ENCODE results near the gene LRRIQ1. TPM values are rescaled to one million over a fixed set of nuclear protein-coding genes. Genes with fewer than 3 reads are reported as not detected.
"Not testable (repeated sequence)": the region's sequence is repeated elsewhere in the genome, so short reads cannot be mapped to it uniquely, and the experiment has no call there.

Gene LRRIQ1, protein sequence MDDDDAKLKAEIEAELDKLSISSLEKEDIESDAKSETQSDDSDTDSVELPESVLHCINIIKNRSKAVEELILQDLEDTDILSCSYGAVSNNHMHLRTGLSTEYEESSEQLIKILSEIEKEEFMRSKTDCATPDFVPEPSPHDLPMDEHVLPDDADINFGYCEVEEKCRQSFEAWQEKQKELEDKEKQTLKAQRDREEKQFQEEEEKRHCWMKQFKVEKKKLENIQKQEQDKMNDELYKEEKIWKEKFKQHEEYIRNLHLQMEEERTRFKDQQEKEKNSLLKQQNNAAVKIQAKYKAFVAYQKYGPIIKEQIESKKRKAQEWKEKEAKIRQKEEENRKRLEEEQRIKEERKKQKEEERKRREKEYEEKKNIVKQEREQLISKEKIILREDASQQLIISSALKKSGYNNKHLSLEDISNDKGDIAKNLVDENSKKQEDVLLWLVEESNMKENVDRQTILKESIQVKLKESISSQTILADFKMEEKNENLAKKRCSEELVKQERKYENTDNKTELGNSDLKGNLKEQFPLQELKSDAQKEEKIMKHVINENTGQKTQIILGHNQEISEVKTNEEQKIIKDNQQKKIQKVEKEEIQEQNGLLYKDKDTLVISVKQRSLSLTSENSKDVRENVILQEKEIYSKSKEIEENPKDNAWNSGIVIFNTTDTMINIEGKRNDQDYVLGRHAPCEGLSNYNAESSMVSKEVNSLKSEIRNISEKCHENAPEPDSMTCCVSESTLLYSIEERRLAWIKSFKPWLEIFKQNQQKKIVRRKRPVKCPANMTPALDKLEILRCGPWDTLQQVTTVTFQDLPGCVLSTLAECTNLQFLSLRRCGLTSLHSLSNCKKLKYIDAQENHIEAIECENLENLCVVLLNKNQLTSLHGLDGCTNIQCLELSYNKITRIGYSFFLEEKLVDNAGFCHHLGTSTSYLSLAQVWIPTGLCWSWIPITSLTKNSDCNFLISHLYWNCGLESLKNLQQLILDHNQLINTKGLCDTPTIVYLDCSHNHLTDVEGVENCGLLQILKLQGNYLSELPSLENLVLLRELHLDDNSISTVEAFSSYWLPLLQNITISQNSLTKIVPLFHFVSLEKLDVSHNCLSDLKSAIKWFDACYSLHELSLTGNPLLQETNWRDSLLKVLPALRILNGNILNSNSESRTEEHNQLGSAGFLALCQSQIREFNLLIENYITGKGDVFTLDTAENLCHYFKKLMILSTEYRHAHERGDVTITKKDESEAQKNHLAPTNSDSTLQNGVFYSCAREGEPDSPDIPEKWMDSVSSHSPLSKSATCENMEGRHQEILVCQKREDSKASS (N-terminal part only)
- polyA plus RNA-seq (2013, experiment 1 of 2; ENCODE audit: insufficient read length), result 0.34 TPM
- polyA plus RNA-seq (2013, experiment 2 of 2; ENCODE audit: insufficient read length), result 0.13 TPM

DNA sequence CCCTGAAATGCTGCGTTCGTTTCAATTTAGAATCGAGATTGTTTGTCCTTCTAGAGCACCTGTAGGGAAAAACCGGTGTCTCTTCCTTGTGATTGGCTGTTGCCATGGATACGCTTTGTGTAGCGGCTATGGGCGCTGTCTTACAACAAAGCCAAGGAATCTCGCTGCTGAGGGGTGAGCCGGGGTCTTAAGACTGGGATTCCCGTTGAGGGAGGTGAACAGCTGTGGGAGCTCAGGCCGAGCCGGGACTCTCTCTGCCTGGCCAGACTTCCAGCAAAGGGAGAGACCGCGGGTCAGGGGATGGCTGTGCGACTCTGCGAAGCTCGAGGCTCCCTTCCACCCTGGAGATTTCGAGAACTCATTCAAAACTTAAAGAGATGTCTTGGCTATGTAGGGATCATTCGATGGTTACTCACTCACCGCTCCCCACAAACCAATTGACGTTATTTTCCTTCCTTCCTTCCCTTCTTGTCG lies at the start of gene LRRIQ1, which contains the start of gene TSPAN19:
LRRIQ1 (plus strand) TSS at position 118 of the 474 bp plus-strand sequence. CDS start 1,826 bp downstream, outside the sequence.
TSPAN19 (minus strand) TSS at position 44 of the 474 bp plus-strand sequence. CDS start 6,331 bp downstream, outside the sequence.
- DNase-seq, result peak; percentile 79

DNA sequence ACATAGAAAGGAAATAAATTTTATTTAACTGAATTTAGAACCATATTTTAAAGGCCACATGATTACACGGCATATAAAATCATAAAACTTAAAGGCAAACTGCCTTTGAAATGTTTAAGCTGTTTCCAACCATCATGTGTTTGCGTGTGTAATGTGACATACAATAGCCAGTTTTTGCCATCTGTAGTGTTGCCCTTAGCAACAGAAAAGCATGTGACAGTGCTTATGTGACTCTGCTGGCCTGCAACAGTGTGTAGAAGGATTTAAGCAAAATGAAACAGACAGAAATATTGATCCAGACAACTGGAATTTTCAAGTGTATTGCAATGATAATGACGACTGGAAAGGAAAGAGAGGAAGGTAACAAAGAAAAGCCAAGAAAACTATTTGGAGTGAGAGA lies 49.6 kb upstream of the LRRIQ1 start:
- DNase-seq, result no peak

DNA sequence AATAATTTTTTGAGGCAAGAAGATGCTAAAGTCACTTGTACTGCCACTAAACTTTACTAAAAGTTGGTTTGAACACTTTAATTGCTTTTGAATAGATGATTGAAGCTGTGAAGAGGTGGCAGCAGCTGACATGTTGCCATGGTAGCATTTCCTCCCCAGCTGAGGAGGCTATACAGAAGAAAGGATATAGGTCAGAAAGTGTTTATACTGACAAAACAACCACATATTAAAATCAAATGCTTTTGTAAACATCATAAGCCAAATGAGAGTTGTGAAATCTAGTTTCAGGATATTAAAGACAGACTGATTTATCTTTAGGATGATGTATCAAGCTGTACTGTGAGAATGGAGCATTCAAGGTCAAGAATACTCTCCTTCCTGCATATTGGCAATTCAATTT lies 41.7 kb upstream of the LRRIQ1 start:
- no peak for DNase-seq

DNA sequence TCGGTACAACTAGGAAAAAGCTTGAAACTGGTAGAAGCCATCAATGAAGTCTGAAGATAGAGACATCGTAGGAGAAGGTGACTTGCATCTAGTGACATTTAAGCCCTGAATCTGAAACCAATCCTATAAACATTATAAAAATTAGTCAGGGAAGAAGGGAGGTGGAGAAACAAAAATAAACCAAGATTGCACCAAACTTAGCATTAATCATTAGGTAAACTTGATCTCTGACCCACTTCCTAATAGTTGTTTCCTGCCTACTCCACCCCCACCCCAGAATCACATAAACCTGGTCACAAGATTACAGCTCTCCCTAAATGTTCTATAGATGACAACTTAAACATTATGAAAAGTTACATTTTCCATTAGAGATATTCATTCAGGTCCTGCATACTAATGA lies 40.5 kb upstream of the LRRIQ1 start:
- no peak for DNase-seq

DNA sequence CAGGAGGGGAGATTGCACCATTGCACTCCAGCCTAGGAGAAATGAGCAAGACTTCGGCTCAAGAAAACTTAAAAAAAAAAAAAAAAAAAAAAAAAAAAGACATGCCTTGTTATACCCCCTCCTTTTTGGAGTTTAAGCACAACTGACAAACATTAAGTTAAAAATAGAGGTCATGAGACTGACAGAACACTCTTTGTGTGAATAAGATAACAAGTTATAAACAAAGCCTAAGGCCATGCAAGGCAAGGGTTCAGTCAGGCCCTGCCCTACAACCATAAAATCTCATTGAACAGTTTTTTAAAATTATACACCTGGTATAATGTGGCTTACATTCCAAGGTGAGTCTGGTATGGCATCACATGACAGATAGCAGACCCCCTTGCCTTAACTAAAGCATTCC lies 39.4 kb upstream of the LRRIQ1 start:
- DNase-seq, result no peak

DNA sequence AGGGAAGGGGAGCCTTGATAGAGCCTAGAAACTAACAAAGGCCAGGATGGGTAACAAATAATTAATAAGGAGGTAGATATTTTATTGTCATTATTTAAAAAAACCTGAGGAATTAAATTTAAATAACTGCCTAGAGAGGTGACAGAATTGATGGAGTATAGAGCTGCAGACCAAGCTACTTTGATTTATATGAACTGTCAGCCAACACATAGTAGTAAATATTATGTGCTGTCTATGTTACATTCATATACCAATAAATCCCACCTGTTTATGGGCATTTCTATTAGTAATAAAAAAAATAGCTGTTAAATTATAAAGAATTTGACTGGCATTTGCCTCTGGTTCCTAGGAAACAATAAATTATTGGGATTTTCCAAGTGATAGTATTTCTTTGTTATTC lies 37.8 kb upstream of the LRRIQ1 start:
- no peak for DNase-seq

DNA sequence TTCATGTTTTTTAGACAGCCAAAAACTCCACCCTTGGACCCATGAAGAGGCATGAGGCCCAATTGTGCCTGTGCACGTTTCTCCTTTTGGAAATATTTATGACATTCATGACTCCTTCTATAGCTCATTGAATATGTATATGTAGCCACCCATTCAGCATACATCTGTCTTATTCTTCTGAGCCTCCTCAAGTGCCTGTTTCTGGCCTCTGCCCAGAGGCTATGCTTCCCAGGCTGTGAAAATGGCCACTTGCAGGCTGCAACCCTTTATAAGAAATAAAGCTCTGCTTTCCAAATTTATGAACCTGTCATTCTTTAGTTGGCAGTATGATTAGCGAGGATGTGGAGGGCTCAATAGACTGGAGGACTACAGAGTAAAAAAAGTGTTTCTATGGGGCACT lies 35.4 kb upstream of the LRRIQ1 start:
- DNase-seq, result no peak

DNA sequence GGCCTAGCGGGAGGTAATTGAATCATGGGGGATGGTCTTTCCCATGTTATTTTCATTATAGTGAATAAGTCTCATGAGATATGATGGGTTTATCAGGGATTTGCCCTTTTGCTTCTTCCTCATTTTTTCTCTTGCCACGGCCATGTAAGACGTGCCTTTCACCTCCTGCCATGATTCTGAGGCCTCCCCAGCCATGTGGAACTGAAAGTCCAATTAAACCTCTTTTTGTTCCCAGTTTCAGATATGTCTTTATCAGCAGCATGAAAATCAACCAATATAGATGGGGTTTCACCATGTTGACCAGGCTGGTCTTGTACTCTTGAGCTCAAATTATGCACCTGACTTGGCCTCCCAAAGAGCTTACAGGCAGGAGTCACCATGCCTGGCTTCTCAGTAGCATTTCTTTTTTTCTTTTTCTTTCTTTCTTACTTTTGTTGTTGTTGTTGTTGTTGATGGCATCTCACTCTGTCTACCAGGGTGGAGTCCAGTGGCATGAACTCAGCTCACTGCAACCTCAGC lies 33.3 kb upstream of the LRRIQ1 start:
- no peak for DNase-seq

DNA sequence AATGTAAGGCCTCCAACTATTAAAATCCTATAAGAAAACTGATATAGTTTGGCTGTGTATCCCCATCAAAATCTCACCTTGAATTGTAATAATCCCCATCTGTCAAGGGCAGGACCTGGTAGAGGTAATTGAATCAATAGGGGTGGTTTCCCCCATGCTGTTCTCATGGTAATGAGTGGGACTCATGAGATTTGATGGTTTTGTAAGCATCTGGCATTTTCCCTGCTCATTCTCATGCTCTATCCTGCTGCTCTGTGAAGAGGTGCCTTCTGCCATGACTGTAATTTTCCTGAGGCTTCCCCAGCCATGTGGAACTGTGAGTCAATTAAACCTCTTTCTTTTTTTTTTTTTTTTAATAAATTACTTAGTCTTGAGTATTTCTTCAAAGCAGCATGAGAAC lies 31.9 kb upstream of the LRRIQ1 start:
- DNase-seq, result no peak

DNA sequence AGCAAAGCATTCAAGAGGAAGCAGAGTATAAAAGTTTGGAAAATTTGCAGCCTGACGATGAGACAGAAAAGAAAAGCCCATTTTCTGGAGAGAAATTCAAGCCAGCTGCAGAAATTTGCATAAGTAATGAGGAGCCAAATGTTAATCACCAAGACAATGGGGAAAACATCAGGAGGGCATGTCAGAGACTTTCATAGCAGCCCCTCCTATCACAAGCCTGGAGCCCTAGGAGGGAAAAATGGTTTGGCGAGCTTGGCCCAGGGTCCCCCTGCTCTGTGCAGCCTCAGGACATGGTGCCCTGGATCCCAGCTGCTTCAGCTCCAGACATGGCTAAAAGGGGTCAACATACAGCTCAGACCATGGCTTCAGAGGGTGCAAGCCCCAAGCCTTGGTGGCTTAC lies 31.1 kb upstream of the LRRIQ1 start:
- DNase-seq, result not testable (repeated sequence)

DNA sequence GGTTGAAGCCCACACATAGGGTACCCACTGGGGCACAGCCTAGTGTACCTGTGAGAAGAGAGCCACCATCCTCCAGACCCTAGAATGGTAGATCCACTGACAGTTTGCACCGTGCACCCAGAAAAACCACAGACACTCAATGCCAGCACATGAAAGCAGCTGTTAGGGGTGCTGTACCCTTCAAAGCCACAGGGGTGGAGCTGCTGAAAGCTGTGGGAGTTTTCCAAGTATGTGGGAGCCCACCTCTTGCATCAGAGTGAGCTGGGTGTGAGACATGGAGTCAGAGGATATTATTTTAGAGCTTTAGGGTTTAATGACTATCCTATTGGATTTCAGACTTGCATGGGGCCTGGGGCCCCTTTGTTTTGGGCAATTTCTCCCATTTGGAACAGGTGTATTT lies 30.5 kb upstream of the LRRIQ1 start:
- DNase-seq, result no peak

DNA sequence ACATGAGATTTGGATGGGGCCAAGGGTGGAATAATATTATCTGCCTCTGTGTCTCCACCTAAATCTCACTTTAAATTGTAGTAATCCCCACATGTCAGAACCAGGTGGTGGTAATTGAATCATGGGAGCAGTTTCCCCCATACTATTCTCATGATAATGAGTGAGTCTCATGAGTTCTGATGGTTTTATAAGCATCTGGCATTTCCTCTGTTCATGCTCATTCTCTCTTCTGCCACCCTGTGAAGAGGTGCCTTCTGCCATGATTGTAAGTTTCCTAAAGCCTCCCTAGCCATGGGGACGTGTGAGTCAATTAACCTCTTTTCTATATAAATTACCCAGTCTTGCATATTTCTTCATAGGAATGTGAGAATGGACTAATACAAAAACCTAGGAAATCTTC lies 29.9 kb upstream of the LRRIQ1 start:
- no peak for DNase-seq

DNA sequence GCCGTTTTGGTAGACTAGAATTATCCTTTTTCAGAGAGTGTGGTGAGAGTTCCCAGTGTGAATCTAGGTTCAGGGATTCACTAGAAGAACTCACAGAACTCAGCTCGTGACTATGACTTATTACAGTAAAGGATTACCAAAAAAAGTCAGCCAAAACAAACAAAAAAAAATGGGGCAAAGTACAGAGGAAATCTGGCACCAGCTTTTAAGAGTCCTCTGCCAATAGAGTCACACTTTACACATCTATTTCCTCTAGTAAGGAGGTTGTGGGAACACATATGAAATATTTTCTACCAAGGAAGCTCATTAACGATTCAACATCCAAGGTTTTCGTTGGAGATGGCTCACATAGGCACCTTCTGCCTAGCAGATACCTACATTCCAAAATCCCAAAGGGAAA lies 28.3 kb upstream of the LRRIQ1 start:
- peak; percentile 26 for DNase-seq

DNA sequence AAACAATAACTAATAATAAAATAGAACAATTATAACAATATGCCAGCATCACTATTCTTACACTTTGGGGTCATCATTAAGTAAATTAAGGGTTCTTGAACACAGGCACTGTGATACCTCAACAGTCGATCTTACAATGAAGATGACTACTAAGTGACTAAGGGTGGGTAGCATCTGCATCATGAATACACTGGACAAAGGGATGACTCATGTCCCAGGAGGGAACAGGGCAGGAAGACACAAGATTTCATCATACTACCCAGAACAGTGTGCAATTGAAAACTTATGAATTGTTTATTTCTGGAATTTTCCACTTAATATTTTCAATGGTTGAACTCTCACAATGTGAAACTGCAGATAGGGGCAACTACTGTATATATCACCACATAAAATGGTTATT lies 19.7 kb upstream of the LRRIQ1 start:
- DNase-seq, result peak; percentile 97

DNA sequence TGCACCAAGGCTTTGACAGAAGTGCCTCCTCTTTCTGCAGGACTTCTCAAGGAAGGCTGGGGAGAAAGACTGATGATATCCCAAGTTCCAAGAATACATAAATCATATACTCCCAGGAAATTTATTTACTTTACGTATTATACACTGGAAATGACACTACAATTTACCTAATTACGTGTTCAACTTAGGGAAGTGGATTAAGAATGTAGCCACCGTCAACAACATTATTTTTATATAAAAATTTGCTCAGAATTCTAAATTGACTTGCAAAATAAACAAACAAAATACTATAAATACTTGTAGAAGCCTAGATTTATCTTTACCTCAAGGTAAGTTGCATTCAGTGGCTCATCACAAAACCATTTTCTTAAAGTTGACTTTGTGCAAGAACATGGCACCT lies 19.0 kb upstream of the LRRIQ1 start:
- no peak for DNase-seq

DNA sequence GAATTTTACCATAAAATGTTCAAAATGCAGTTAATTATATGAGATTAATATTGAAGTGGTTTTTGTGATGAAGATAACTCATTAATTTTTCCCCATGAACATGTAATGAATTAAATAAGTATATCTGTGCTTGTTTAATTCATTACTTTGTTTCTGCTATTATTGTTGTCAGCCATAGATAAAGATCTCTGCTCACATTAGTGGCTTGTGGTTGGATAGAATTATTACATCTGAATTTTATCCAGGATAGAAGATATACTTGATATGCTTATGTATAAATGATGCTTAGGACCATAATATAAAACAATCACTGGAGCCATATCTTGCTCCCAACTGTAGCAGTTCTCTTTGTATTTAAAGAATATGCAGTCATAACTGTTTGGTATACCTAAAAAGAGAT lies 18.5 kb upstream of the LRRIQ1 start:
- DNase-seq, result no peak

DNA sequence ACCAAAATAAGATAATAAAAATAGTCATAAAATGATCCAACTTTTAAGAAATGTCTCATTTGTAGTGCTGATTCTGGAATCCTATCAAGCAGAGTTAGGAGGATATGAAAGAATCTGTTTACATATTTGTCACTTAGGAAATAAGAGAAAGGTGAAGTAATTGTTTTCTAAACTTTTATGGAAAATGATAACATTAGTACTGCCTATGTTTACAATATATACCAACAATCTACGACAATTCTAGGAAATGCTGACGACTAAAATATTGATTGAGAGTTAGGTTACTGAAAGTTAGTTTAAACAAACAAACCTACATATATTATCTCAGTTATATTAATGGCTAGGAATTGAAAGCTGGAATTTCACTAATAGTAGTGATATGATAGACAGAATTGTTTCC lies 18.1 kb upstream of the LRRIQ1 start:
- no peak for DNase-seq

DNA sequence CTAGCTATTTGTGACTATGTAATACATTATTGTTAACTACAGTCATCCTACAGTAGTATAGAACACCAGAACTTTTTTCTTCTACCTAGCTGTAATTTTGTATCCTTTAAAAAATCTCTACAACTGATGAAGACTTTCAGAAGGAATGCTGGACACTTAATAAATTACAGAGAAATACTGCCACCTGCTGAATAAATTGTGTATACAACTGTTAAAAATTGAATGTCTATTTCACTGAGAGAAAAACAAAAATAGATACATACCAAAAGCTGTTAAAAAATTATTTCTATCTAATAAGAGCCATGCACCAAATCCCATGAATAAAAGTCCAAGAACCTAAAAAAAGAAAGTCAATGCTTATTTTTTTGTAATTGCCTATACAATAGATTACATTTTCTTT lies 6.7 kb upstream of the LRRIQ1 start:
- DNase-seq, result peak; percentile 24

DNA sequence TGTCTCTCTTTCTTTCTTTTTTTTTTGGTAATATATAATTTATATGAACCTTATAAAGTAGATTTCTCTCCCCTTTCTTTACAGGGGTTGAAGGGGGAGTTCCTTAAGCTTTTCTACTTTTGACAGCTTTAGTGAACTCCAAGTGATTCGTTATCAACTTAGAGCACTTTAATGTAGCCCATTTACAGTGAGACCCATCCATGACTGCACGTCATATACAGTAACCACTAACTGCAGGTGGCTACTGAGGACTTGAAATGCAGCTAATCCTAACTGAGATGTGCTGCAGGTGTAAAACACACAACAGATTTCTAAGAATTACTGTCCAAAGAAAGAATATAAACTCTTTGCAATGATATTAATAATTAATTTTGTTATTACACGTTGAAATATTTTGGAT lies 582 bp downstream of the LRRIQ1 start:
- no peak for DNase-seq

DNA sequence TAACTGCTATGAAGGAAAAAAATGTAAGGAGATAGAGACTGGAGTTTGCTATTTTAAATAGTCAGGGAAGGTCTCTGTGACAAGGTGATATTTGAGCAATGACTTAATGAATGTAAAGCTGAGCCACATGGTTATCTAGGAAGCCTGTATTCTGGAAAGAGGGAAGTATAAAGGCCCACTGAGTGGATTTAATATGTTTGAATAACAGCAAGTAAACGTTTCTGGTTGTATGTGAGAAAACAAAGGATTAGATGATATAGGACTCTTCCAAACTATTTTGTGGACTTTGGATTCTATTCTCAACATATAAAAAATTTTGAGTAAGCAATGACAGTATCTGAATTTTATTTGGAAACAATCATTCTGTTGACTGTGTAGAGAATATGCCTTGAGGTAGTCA lies 5.2 kb downstream of the LRRIQ1 start:
- DNase-seq, result no peak

DNA sequence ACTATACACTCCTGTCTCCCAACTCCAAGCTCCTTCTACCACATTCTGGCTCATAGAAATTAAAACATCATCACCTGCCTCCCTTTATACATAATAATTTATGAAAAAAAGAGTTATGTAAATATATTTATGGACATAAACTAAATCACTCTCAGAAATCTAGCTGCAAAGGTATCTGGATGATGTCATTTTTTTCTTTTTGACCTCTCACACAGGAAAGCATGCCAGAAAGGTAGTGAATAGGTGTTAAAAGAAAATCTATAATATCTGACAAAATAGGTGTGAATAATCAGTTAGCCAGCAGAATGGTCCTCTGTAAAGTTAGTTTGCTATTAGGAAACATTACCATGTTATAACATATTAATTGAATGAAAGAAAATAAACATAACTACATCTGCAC lies 7.7 kb downstream of the LRRIQ1 start:
- no peak for DNase-seq

DNA sequence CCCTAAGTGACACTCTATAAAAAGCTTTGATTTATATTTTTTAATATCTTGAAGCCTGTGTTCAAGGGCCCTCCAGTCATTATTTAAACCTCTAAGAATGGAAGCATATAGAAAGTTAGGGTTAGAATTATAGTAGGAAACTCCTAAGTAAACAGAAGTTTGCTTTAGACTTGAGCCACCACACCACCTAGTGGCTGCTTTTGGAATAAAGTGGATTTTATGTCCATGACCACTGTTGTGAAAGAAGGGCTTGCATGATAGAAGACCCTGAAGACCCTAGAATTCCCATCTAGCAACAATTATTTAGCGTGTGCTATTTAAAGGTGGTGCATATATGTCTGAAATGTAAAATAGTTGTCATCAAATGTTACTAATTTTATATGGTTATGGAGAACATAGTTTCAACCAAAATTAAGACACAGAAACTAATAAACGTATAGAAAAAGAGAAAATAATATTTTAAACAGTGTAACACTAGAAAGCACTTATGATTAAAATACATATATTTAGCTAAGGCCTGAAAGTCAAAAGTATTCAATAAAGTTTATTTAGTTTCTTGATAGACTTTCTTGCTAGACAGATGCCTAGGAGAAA lies 21.3 kb downstream of the LRRIQ1 start:
- DNase-seq, result peak; percentile 41

All from fibroblast of skin of back (primary cell).